Hypothalamus (tissue), 51 donors: ENCODE data around the gene TNRC18.

ENCODE experiments used
- DNase-seq, 51 donors: peaks; one replicate each; lab custom pipeline; 2025; lab: John Stamatoyannopoulos, UW

TNRC18 gene

GRCh38 chr7:5417106-5418071 lies 6.2 kb downstream of the TNRC18 start:
- DNase-seq = peak in 2 of 51 donors; percentile 2 to 10

GRCh38 chr7:5414916-5415315 lies 8.7 kb downstream of the TNRC18 start:
- no peak for DNase-seq

- no peak for DNase-seq
These were observed 10.2 kb downstream of the TNRC18 start for GRCh38 chr7:5413449-5413786.

GRCh38 chr7:5408777-5409176 lies 14.9 kb downstream of the TNRC18 start:
- no peak for DNase-seq

GRCh38 chr7:5406957-5407945 lies 16.4 kb downstream of the TNRC18 start:
- peak in 2 of 51 donors; percentile 14 to 15 for DNase-seq

- no peak for DNase-seq
These were observed 19.2 kb downstream of the TNRC18 start for GRCh38 chr7:5404421-5404826.

- DNase-seq = no peak
These were observed 20.2 kb downstream of the TNRC18 start for GRCh38 chr7:5403442-5403841.

- DNase-seq = no peak
These were observed 25.9 kb downstream of the TNRC18 start for GRCh38 chr7:5397736-5398135.

- DNase-seq = peak in 40 of 51 donors; percentile 9 to 62 (median 36)
These were observed 26.5 kb downstream of the TNRC18 start for GRCh38 chr7:5396999-5397663.

- DNase-seq = peak in 9 of 51 donors; percentile 5 to 32 (median 18)
These were observed 27.1 kb downstream of the TNRC18 start for GRCh38 chr7:5396542-5396941.

- no peak for DNase-seq
These were observed 28.4 kb downstream of the TNRC18 start for GRCh38 chr7:5395246-5395645.

GRCh38 chr7:5394264-5395105 lies 29.1 kb downstream of the TNRC18 start:
- DNase-seq = no peak

- DNase-seq = no peak
These were observed 29.9 kb downstream of the TNRC18 start for GRCh38 chr7:5393748-5394147.

- DNase-seq = no peak
These were observed 30.3 kb downstream of the TNRC18 start for GRCh38 chr7:5393328-5393727.

- no peak for DNase-seq
These were observed 32.7 kb downstream of the TNRC18 start for GRCh38 chr7:5390918-5391317.

- no peak for DNase-seq
These were observed 34.7 kb downstream of the TNRC18 start for GRCh38 chr7:5388905-5389433.

GRCh38 chr7:5388273-5388901 lies 35.2 kb downstream of the TNRC18 start:
- DNase-seq = no peak

GRCh38 chr7:5387711-5388245 lies 35.9 kb downstream of the TNRC18 start:
- DNase-seq = no peak

- DNase-seq = no peak
These were observed 39.0 kb downstream of the TNRC18 start for GRCh38 chr7:5384618-5385017.
